ENCODE results near the gene LSAMP.

Gene LSAMP

DNA sequence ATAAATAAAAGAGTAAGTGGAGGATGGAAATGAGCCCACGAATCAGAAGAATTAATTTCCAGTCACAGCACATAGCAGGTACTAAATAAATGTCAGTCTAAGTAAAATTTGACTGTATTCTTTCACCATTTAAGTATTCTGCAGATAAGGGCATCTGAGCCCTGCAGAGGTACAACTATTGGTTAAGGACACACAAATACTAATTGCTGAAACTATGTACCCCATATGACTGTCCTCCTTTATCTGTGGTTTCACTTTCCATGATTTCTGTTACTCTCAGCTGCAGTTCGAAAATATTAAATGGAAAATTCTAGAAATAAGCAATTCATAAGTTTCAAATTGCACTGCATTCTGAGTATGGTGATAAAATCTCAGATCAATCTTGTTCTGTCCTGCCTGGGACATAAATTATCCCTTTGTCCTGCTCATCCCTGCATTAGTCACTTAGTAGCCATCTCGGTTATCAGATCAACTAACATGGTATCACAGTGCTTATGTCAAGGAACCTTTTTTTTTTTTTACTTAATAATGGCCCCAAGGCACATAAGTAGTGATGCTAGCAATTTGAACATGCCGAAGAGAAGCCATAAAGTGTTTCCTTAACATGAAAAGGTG, 95.1 kb downstream of the LSAMP start:
- DNase-seq = no peak

DNA sequence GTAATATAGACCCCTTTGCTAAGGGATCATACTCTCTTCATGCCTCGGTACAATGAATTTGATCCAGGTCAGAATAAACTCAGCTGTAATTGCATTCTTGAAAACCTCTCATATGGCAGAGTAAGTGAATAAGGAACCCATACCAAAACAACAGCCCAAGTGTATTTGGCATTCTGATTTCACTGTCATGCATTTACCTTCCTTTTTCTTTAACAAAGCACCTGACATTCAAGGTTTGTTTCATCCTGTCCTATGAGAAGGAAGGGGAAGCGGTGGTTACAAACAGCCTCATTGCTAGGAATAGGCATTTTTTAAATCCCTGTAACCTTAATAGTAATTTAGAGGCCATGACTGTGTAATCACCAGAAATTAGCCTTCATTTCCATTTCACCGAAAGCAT, 97.1 kb downstream of the LSAMP start:
- DNase-seq = no peak

DNA sequence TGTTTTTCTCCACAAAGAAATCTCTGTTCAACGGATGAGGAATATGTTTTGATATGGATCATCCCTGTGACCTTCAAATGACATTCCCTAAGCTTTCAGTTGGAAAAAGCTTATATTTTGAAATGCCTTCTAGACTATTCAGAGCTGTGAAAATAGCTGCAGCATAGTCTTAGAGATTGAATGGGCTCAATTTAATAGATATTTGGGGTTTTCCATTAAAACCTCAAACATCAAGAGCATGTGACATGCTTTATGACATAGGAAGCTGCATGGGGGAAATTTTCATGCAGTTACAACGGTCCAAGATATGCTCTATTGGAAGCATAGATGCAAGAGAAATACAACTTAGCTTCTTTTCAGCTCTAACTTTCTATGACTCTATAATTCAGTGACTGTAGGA, 102.8 kb downstream of the LSAMP start:
- peak; percentile 21 for DNase-seq

DNA sequence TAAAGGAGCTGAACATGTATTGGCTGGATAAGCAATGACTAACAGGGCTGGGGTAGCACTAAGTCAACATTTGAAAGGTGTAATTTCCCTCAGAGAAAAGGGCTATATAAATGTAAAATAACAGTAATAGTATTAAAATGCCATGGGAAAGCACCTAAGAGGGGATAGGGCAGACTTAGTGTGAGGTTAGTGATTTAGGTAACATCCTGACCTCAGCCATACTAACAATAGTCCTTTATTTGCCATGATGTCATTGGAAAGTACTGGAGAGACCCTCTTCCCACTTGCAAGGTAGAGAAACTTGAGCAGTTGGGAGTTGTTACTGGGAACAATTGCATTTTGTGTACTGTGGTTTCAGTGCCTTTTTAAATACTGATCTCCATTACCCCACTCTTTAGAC, 103.4 kb downstream of the LSAMP start:
- no peak for DNase-seq

DNA sequence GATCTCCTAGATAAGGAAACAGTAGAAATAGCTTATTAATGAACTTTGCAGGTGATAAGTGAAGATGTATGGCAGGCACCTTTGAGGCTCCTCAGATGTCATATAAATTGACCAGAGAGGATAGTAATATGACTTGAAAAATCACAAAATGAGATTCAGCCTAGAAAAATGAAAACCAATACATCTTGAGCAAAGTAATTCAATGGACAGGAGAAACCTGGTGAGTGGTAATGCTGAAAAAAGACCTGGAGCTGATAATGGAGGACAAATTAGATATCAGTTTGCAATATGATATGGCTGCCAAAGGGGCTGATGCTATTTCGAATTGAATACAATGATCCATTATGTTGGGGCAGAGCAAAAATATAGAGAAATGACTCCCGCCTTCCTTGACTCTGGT, 103.9 kb downstream of the LSAMP start:
- DNase-seq = no peak

DNA sequence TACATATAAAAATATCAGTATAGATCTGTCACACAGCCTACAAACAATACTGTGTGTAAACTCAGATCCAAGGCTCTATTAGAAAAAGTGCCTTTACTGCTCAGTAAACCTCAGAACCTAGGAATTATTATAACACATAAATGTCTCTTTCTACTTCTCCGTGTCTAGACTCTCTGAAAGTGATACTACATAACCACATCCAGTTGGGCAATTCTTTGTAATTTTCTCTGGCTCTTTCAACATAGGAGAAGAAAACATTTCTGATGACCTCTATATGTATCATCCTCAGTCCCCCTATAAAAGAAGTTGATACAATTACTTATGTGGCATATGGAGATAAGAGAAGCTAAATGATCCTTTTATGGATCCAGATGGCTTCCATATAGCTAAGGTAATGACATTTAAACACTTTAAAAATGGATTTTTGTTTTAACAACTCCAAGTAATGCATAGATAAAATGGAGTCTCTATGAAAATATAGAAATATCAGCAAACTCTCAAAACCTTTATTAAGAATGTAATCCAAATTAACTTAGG, 104.5 kb downstream of the LSAMP start:
- peak; percentile 62 for DNase-seq

DNA sequence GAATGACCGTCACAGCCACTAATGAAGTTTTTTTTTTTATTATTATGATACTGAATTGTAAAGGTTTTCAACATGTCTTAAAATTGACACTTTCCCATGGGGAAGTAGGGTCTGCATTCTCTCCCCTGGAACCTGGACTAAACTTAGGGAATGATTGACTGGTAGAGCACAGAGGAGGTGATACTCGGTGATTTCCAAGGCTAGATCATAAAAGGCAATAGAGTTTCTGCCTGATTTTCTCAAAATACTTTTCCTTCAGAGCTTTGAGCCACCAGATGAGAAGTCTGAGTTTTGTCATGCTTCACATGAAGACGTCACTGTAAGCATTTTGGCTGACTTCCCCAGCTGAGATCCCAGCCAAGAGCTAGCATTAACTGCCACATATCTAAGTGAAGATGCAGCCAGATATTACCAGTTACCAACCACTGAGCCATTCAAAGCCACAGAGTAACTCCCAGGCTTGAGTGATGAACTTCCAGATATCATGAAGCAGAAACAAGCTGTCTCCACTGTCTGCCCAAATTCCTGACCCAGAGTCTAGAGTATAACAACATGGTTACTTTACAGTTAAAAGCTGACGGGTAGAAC, 105.8 kb downstream of the LSAMP start:
- peak; percentile 89 for DNase-seq

DNA sequence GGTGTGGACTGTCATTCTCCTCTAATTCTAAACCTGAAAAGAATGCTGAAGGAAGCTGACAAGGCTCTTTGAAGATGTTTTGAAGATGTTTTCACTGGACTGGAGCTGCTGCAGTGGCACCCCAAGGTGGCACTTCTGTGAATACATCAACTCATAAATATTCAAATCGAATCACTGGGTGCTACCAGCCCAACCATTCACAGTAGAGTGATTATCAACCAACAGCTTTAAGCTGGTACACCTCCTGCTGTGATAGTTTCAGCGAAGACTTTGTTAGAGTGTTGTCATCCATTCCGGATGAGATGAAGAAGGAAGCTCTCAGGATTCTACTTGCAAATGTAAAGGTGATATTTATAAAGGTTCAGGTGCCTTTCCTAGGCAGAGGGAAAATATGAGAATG, 106.6 kb downstream of the LSAMP start:
- DNase-seq = no peak

DNA sequence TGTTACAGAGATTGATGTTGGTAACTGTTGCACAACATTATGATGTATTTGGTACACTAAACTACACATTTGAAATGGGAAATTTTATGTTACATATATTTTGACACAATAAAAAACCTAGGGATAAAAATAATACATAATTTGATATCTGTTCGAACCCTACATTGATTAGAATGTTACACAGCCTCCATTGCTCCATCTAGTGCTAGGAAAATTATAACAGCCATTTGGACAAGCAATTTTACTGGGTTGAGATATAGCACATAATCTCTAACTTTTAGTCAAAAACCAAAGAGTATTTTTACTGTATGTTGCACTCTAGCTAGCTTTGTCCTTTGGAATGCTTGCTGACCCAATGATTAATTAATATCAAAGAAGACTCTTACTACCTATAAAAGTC, 108.1 kb downstream of the LSAMP start:
- no peak for DNase-seq

DNA sequence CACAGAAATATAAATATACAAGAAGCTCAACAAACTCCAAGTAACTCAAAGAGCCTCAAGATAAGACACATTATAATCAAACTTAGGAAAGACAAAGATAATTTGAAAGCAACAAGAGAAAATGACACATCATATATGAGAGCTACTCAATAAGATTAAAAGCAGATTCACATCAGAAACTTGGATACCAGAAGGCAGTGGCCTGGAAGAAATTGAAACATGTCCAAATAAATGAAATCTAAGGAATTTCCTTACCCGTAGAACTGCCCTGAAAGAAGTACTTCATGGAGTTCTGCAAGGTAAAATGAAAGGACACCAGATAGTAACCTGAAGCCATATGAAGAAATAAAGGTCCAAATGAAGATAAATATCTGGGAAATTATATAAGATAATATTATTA, 113.9 kb downstream of the LSAMP start:
- DNase-seq = peak; percentile 13

DNA sequence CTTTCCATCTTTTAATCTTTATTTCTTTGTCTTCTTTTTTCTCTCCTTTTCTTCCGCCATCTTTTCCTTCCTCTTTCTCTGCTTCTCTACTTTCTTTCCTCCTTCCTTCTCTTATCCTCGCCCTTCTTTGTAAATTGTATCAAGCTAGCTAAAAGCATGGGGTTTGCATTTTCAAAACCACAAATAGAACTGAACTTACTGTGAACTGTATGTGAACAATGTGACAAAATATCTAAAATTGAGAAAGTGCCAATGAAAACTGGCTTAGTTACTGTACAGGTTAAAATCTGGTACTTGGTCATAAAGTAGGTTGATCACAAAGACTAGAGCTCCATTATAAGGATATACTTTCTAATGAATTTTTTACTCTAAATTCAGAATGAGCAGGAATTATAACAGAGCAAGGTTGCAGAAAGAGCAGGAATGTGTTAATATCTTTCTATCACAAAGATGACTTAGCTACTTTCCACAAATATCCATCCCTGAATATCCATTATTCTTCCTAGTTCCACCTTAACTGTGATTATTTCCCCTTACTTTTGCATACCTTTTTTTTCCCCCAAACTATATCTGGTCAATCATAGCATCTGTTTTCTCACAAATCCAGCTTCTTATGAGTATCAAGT, 122.4 kb downstream of the LSAMP start:
- DNase-seq = no peak

DNA sequence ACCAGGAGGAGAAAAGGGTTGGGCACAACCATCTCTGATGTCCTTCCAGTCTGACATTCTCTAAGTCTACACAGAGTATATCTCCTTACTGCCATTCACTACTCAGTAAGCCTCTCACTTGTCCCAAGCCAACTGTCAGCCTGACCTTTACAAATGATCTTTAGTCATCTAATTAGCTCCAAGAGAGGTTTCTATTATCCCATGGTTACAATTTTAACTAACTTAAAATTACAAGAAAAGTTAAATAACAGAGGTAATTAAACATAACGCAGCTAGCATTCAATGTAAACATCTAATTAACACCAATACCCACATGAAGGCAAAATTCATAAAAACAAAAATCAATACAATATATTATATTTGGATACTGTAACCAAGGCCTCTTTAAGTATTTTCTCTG, 126.9 kb downstream of the LSAMP start:
- DNase-seq = no peak

DNA sequence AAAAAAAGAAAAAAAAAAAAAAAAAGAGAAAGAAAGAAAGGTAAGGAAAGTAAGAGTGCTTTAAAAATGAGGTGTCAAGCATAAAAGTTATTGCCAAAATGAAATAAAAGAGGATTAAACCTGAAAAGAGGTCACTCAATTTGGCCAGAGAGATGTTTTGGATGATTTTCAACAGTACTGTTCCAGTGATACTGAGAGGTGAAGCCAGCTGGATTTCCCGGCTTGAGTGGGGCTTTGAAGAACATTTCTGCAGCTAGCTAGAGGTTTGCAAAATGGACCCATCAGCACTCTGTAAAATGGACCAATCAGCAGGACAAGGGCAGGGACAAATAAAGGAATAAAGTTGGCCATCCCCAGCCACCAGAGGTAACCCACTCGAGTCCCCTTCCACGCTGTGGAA, 128.5 kb downstream of the LSAMP start:
- DNase-seq = no peak

DNA sequence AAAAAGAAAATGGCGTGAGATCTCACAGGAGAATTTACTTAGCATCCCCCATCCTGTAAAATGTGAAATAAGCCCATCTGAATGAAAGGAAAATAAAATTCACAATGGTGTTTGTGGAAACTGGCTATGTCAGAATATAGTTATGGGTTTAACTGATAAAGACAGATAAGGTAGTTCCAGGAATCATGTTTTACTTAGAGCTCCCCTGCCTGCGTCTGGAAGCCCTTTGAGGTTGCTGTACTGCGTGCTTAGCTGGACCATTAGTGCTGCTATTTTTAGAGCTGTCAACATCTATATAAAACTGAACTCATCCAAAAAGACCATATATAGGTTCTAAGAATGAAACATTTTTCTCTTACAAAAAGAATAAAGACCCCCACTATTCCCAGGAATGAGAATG, 130.8 kb downstream of the LSAMP start:
- DNase-seq = peak; percentile 34

DNA sequence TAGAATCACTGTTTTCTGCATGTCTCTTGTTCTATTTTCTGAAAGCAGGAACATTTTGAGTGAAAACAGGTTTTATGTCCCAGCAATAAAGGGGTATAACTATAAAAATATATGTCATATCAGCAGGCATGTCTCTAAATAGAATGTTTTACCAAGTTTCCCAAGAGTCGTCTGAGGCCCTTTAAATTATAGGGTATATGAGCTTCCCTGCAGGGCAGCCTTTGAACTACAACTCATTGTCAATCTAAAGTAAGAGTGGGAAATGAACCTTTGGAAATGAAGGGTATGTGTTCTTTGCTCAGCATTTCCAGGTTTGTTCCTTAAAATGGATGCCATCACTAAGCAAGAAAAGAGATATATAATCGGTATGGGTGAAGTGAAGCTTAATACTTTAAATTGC, 138.6 kb downstream of the LSAMP start:
- no peak for DNase-seq

DNA sequence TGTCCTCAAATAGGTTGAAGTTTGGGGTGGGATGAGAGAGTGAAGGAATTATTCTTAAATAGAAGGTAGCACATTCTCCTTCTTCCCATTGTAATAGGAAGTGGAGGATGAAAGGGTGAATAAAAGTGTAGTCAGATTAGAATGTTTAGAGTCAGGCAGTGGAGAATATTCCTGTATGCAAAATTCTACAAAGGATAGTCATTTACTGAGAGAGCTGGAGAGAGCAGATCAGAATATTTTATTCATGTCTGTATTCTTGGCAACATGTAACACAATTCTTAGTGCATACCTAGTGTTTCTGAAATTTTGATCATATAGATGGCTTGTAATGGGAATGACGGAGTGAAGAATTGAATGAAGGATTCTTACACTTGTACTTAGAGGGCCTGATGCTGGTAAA, 139.1 kb downstream of the LSAMP start:
- no peak for DNase-seq

DNA sequence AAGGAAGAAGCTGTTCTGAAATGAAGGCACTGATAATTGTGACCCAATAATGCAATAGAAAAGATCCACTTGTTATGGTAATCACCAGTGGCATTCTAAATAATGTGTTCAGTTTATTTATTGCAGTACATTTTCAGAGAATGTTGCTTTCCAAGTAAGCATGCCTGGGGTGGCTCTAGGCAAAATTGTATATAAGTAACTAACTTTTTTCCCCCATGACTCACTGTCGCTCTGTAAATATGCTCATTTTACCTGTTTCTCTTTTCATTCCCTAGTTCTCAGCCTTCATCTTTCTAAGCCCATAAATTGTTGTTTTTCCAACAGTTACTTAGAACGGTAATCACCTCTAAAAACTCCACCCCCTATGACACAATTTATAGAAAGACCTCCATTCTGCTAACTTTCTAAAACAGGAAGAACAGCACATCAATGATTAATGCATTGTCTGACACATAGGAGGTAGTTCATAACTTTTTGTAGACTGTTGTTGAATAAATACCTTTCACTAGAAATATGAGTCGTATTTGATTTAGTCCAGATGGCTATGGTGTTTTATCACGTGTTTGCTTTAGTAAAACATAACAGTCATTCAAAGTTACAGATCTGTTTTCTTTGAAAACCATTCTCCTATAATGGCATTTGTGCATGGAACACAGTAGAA, 143.1 kb downstream of the LSAMP start:
- DNase-seq = peak; percentile 67

DNA sequence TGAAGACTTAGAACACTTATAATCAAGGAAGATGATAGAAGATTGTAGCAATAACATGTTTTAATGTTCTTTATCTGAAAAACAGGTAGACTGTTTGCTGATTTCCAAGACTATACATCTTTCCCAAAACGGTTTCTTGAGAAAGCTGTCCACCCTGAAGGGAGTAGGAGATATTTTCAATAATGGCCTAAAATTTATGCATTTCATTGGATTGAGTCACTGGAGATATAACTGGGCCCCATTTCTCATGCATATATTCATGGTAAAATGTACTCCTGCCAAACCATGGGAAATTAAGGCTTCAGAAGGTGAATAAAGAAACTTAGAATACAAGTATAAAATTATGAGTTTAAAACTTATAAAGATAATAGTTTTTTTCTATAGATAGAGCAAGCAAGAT, 143.9 kb downstream of the LSAMP start:
- DNase-seq = no peak

DNA sequence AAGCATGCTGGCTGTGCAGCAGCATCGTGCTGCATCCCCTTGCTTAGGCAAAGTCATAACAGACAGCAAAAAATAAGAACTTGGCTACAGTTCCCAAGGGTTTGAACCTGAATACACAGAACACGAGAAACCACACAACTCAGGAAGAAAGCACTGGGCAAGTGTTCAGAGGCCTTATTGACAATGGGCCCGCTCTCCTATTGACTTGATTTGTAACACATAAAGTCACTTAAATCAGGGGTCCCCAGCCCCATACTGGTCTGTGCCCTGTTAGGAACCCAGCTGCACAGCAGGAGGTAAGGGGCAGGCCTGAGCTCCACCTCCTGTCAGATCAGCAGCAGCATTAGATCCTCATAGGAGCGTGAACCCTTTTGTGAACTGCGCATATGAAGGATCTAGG, 145.1 kb downstream of the LSAMP start:
- no peak for DNase-seq

DNA sequence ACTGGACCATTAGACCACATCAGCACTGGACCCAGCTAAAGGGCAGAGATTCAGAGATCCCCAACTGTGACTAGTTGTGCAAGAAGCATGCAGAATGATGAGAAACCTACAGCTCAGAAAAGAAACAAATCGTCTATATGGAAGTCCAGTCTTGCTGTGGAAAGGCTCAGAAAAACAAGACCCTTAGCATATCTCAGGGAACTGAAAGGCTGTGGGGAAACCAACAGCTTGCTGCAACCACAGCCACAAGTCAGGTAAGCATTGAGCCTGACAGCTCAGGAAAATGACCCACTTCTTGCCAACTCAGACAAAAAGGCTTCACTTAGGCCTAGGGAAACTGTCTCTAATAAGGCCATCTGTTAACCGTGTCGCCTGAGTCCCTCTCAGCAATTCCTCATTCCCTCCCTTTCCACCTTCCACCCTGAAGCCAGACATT, 145.6 kb downstream of the LSAMP start:
- no peak for DNase-seq

DNA sequence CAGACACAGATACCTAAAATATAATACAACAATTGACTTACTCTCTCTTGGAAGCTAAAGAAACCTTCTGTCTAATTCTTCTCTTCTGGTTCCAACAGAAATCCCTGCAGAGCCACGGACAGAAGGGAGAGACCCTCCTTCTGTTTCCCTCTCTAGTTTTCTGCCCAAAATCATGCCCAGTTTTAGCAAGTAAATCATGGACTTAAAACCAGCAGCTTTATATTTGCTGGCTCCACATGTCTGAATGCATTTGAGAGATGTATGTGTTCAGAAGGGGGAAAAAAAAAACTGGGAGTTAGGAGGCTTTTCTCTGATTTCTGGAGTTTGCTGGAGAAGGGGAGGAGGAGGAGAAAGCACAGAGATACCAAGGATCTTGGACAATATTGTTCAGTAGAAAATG, 147.1 kb downstream of the LSAMP start:
- DNase-seq = no peak

DNA sequence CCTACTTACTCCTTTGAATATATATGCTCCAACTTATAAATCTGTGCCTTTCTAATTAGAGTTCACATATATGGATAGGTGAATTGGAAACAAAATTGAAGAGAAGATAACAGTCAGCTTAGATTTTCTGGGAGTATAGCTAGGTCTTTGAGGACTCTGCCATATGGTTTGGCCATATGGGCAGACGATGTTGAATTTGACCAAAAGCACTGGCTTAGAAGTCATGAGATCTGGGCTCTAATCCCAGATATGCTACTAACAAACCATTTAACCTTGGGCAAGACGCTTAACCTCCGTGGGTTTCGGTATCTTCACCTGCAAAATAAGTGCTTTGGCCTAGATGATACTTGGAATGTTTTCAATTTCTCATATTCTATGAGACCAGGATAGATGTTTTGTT, 154.1 kb downstream of the LSAMP start:
- no peak for DNase-seq

DNA sequence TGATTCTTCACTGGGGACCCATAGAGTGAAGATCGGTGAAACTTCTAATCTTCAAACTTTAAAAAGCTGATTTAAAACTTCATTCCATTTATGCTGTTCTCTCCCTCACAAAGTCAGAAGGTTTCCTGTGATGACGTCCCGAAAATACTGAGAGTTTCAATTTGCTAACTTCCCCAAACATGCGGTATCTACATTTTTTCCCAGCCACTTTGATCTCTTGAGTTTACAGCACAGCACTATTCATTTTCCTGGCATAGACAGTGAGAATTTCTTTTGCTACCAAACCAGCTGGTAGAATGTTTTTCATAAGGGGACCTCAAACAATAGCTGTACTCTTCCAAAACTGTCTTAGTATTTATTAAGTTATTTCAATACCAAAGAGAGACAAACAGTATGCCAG, 156.8 kb downstream of the LSAMP start:
- peak; percentile 43 for DNase-seq
